Stimulated activated naive CD8-positive, alpha-beta T cell treated with anti-CD3 and anti-CD28 coated beads, Interleukin-15, amount 100 ng/mL, for 72 hours (primary cell): ENCODE data around the gene CCAR1.
"Not testable (repeated sequence)": the region's sequence is repeated elsewhere in the genome, so short reads cannot be mapped to it uniquely, and the experiment has no call there.

Experiments
- ATAC-seq: fragments of 150-1000 bp; cut with Tn5 transposase; 2 replicates; pipeline ENCODE4 v1.10.0; 2021; ENCODE audit warnings: mild to moderate bottlenecking, moderate library complexity
- DNase-seq, 2 donors: peaks; one replicate each; pipeline ENCODE4 v3.0.0; 2021 to 2022
- H3K27ac Mint-ChIP-seq, 2 donors: one replicate each; pipeline ENCODE4 v1.8.0; 2022; ENCODE audit warnings: mild to moderate bottlenecking in 2 of 2, mixed read lengths in 2 of 2, moderate library complexity in 2 of 2
- H3K27me3 Mint-ChIP-seq: one replicate; pipeline ENCODE4 v1.8.0; 2022; ENCODE audit warnings: mixed read lengths
- H3K4me1 Mint-ChIP-seq: one replicate; pipeline ENCODE4 v1.8.0; 2022; ENCODE audit warnings: mild to moderate bottlenecking, mixed read lengths
- H3K4me3 Mint-ChIP-seq, 2 donors: one replicate each; pipeline ENCODE4 v1.8.0; 2022; ENCODE audit warnings: mild to moderate bottlenecking in 2 of 2, mixed read lengths in 2 of 2, moderate library complexity in 1 of 2
- H3K9me3 Mint-ChIP-seq, 2 donors: one replicate each; pipeline ENCODE4 v1.8.0; 2022; ENCODE audit warnings: mixed read lengths in 2 of 2

The CCAR1 gene

GRCh38 chr10:68740676-68741075, 19.6 kb downstream of the CCAR1 start:
- H3K4me1 Mint-ChIP-seq, H3K9me3 Mint-ChIP-seq, H3K4me3 Mint-ChIP-seq, DNase-seq, ATAC-seq, H3K27ac Mint-ChIP-seq, H3K27me3 Mint-ChIP-seq: not testable (repeated sequence)

- no peaks in the 10 kb centered on the region for H3K4me1 Mint-ChIP-seq
- H3K27me3 Mint-ChIP-seq: no peaks in the 10 kb centered on the region
- ATAC-seq: no peak
- H3K27ac Mint-ChIP-seq: no peak overlapping the region
- no peaks in the 10 kb centered on the region for H3K9me3 Mint-ChIP-seq
- H3K4me3 Mint-ChIP-seq: no peak overlapping the region
- no peak for DNase-seq
Observed at GRCh38 chr10:68742397-68742796, 21.4 kb downstream of the CCAR1 start.

- Mint-ChIP-seq H3K9me3 (no peaks in the 10 kb centered on the region), H3K4me3 (no peak overlapping the region), H3K27me3 (no peaks in the 10 kb centered on the region), H3K27ac (no peak overlapping the region), H3K4me1 (no peaks in the 10 kb centered on the region)
- DNase-seq: no peak
- ATAC-seq: no peak
Observed at GRCh38 chr10:68752711-68753350, 31.8 kb downstream of the CCAR1 start.

- H3K9me3 Mint-ChIP-seq: no peaks in the 10 kb centered on the region
- no peak overlapping the region for H3K4me3 Mint-ChIP-seq
- ATAC-seq (no peak), DNase-seq (no peak)
- H3K27ac Mint-ChIP-seq: no peak overlapping the region
- no peaks in the 10 kb centered on the region for H3K4me1 Mint-ChIP-seq
- H3K27me3 Mint-ChIP-seq: no peaks in the 10 kb centered on the region
Observed at GRCh38 chr10:68756246-68756645, 35.2 kb downstream of the CCAR1 start.

GRCh38 chr10:68756766-68757165, 35.7 kb downstream of the CCAR1 start:
- H3K9me3 Mint-ChIP-seq: no peaks in the 10 kb centered on the region
- no peak overlapping the region for H3K27ac Mint-ChIP-seq
- ATAC-seq (no peak), DNase-seq (no peak)
- H3K27me3 Mint-ChIP-seq: no peaks in the 10 kb centered on the region
- H3K4me3 Mint-ChIP-seq: no peak overlapping the region
- no peaks in the 10 kb centered on the region for H3K4me1 Mint-ChIP-seq

- H3K4me1 Mint-ChIP-seq: no peaks in the 10 kb centered on the region
- H3K9me3 Mint-ChIP-seq: no peaks in the 10 kb centered on the region
- no peak overlapping the region for H3K27ac Mint-ChIP-seq
- DNase-seq (no peak), ATAC-seq (no peak)
- H3K4me3 Mint-ChIP-seq: no peak overlapping the region
- H3K27me3 Mint-ChIP-seq: no peaks in the 10 kb centered on the region
Observed at GRCh38 chr10:68759223-68759863, 38.3 kb downstream of the CCAR1 start.

GRCh38 chr10:68759967-68760366, 38.9 kb downstream of the CCAR1 start:
- no peaks in the 10 kb centered on the region for H3K27me3 Mint-ChIP-seq
- no peak for ATAC-seq
- H3K27ac Mint-ChIP-seq: no peak overlapping the region
- no peaks in the 10 kb centered on the region for H3K4me1 Mint-ChIP-seq
- H3K9me3 Mint-ChIP-seq: no peaks in the 10 kb centered on the region
- H3K4me3 Mint-ChIP-seq: no peak overlapping the region
- no peak for DNase-seq

- H3K27me3 Mint-ChIP-seq, H3K4me3 Mint-ChIP-seq, H3K4me1 Mint-ChIP-seq, H3K27ac Mint-ChIP-seq, ATAC-seq, DNase-seq, H3K9me3 Mint-ChIP-seq: not testable (repeated sequence)
Observed at GRCh38 chr10:68767407-68767806, 46.4 kb downstream of the CCAR1 start.

- DNase-seq (no peak), ATAC-seq (no peak)
- Mint-ChIP-seq H3K9me3 (no peaks in the 10 kb centered on the region), H3K4me1 (no peaks in the 10 kb centered on the region), H3K4me3 (no peak overlapping the region), H3K27ac (peak overlapping the region; percentile 1 to 21), H3K27me3 (no peaks in the 10 kb centered on the region)
Observed at GRCh38 chr10:68781613-68782574, 60.9 kb downstream of the CCAR1 start.

GRCh38 chr10:68784476-68784875, 63.4 kb downstream of the CCAR1 start:
- no peak for ATAC-seq
- no peak overlapping the region for H3K27ac Mint-ChIP-seq
- H3K27me3 Mint-ChIP-seq: no peaks in the 10 kb centered on the region
- no peak for DNase-seq
- H3K4me3 Mint-ChIP-seq: no peak overlapping the region
- no peaks in the 10 kb centered on the region for H3K4me1 Mint-ChIP-seq
- H3K9me3 Mint-ChIP-seq: no peaks in the 10 kb centered on the region

GRCh38 chr10:68787813-68788212, 66.8 kb downstream of the CCAR1 start:
- ATAC-seq: no peak
- H3K27ac Mint-ChIP-seq: no peak overlapping the region
- no peaks in the 10 kb centered on the region for H3K27me3 Mint-ChIP-seq
- H3K4me1 Mint-ChIP-seq: no peaks in the 10 kb centered on the region
- no peak overlapping the region for H3K4me3 Mint-ChIP-seq
- no peaks in the 10 kb centered on the region for H3K9me3 Mint-ChIP-seq
- no peak for DNase-seq

GRCh38 chr10:68790476-68790875, 69.4 kb downstream of the CCAR1 start:
- Mint-ChIP-seq H3K27ac (no peak overlapping the region), H3K27me3 (no peaks in the 10 kb centered on the region), H3K4me1 (no peaks in the 10 kb centered on the region), H3K4me3 (no peak overlapping the region), H3K9me3 (no peaks in the 10 kb centered on the region)
- DNase-seq (no peak), ATAC-seq (no peak)

GRCh38 chr10:68792115-68792514, 71.1 kb downstream of the CCAR1 start:
- no peaks in the 10 kb centered on the region for H3K4me1 Mint-ChIP-seq
- no peaks in the 10 kb centered on the region for H3K9me3 Mint-ChIP-seq
- no peak overlapping the region for H3K4me3 Mint-ChIP-seq
- ATAC-seq: no peak
- H3K27ac Mint-ChIP-seq: no peak overlapping the region
- no peak for DNase-seq
- no peaks in the 10 kb centered on the region for H3K27me3 Mint-ChIP-seq

GRCh38 chr10:68795886-68796532, 75.0 kb downstream of the CCAR1 start:
- no peaks in the 10 kb centered on the region for H3K4me1 Mint-ChIP-seq

GRCh38 chr10:68796605-68797004, 75.6 kb downstream of the CCAR1 start:
- no peaks in the 10 kb centered on the region for H3K9me3 Mint-ChIP-seq
- H3K4me3 Mint-ChIP-seq: no peak overlapping the region
- no peak for ATAC-seq
- H3K27ac Mint-ChIP-seq: no peak overlapping the region
- no peaks in the 10 kb centered on the region for H3K4me1 Mint-ChIP-seq
- H3K27me3 Mint-ChIP-seq: no peaks in the 10 kb centered on the region
- DNase-seq: no peak

More at GRCh38 chr10:68795886-68796532, 75.0 kb downstream of the CCAR1 start:
- Mint-ChIP-seq H3K9me3 (no peaks in the 10 kb centered on the region), H3K27ac (no peak overlapping the region), H3K27me3 (no peaks in the 10 kb centered on the region), H3K4me3 (no peak overlapping the region)
- no peak for DNase-seq
- no peak for ATAC-seq
